RWPE1 (cell line): ENCODE measurements around the gene CAMK1D.

ENCODE experiments used
- CTCF ChIA-PET: fragments of 350-600 bp; sonication (Branson Sonifier 250); formaldehyde crosslinking; extraction: SDS; loops from one replicate; lab custom pipeline; 2021; lab: Yijun Ruan, JAX
- POLR2A ChIA-PET: fragments of 400-600 bp; formaldehyde crosslinking; extraction: SDS; loops from one replicate; lab custom pipeline; 2020; ENCODE audit warnings: antibody characterized with exemption; ENCODE audit not compliant: low non-redundant PET; lab: Yijun Ruan, JAX
- DNase-seq: peaks from one replicate; pipeline ENCODE4 v3.0.0; 2012; ENCODE audit warnings: low spot score
- H3K27ac ChIP-seq: fragments of 450-650 bp; 2 replicates; pipeline ENCODE4 v1.5.1; 2017
- TF ChIP-seq, protein P1 (sequence below): fragments of 450-650 bp; conservative IDR thresholded peaks from 2 replicates; pipeline ENCODE4 v1.5.1; 2017; ENCODE audit warnings: low read depth, mild to moderate bottlenecking

The CAMK1D gene

DNA sequence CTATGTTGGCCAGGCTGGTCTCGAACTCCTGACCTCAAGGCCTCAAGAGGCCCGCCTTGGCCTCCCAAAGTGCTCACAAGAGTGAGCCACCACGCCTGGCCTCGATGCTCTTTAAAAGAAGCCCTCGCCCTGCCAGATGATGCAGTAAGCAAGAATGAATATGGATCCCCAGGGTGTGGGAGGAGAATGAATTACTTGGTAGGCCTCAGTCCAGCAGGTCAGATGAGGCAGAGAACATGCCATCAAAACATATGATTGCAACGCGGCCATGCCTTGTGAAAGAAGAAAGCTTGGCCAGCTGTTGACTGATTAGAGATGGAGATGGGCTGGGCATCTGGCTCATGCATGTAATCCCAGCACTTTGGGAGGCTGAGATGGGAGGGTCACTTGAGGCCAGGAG is 68.7 kb downstream of the CAMK1D start:
- ChIA-PET CTCF (no interaction called here), POLR2A (interaction anchor here (0.7 kb wide), 1 partner anchor 65 kb away, joined by 7 read pairs; no protein-coding TSS in a partner anchor)
- no peak for DNase-seq
- no peak overlapping the region for H3K27ac ChIP-seq
- TF ChIP-seq, protein P1, sequence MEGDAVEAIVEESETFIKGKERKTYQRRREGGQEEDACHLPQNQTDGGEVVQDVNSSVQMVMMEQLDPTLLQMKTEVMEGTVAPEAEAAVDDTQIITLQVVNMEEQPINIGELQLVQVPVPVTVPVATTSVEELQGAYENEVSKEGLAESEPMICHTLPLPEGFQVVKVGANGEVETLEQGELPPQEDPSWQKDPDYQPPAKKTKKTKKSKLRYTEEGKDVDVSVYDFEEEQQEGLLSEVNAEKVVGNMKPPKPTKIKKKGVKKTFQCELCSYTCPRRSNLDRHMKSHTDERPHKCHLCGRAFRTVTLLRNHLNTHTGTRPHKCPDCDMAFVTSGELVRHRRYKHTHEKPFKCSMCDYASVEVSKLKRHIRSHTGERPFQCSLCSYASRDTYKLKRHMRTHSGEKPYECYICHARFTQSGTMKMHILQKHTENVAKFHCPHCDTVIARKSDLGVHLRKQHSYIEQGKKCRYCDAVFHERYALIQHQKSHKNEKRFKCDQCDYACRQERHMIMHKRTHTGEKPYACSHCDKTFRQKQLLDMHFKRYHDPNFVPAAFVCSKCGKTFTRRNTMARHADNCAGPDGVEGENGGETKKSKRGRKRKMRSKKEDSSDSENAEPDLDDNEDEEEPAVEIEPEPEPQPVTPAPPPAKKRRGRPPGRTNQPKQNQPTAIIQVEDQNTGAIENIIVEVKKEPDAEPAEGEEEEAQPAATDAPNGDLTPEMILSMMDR = no peak

DNA sequence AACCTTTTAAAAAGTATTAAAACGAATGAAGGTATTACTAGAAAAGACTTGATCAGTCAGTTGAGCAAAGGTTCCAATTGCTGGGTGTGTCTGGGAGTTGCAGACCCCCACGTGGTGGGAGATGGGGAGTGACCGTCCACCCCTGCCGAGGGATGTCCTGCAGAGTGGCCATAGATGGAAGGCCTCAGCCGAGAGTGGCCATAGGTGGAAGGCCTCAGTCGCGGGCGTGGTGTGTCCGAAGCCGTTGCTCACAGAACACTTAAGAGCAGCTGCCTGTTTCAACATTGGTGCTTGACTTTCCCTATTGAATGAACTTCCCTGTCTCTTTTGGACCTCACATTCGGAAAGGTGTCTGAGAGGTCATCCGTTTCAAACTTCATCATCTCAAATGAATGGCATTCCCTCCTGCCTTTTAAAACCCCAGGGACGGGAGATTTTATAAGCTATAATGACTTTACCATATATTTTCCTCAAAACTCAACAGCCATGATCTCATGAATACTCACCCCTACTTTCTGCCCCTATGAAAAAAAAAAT is 69.4 kb downstream of the CAMK1D start:
- DNase-seq = peak; percentile 8
- TF ChIP-seq, protein P1 = no peak
- POLR2A ChIA-PET = no interaction called here

DNA sequence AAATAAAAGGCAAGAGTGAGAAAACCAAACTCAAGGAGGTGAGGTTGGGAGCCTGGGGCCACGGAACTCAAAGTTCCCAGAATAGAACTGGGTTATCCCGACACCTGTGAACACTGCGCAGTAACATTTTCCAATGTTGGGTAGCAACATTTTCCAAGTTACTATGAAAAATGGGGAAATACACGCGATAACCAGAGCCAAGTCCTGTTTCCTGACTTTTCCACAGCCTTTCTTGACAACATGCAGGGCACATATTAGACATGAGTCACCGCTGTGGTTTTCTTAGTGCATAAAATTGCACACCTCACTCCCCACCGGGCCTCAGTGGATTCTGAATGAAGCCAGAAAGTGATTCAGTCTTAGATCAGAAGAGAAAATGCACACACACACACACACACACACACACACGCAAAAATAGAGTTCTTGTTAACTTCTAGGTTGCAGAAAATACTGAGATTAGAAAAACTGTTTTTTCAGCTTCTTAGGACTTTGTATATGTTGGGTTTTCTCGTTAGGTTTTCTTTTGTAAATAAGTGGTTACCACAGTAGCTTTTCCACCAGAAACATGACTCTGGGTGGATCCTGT is 70.0 kb downstream of the CAMK1D start:
- peak; percentile 89 for DNase-seq
- ChIA-PET CTCF (interaction anchor here (0.6 kb wide), 1 partner anchor 155 kb away, joined by 3 read pairs; no protein-coding TSS in a partner anchor), POLR2A (no interaction called here)
- TF ChIP-seq, protein P1 = no peak
- no peak overlapping the region for H3K27ac ChIP-seq

More for the DNA sequence above, 69.4 kb downstream of the CAMK1D start:
- 0 out of 2 replicates have a peak overlapping the region, but pooled peaks have one; percentile 32 for H3K27ac ChIP-seq
- CTCF ChIA-PET = interaction anchor here (0.6 kb wide), 1 partner anchor 154 kb away, joined by 3 read pairs; no protein-coding TSS in a partner anchor

DNA sequence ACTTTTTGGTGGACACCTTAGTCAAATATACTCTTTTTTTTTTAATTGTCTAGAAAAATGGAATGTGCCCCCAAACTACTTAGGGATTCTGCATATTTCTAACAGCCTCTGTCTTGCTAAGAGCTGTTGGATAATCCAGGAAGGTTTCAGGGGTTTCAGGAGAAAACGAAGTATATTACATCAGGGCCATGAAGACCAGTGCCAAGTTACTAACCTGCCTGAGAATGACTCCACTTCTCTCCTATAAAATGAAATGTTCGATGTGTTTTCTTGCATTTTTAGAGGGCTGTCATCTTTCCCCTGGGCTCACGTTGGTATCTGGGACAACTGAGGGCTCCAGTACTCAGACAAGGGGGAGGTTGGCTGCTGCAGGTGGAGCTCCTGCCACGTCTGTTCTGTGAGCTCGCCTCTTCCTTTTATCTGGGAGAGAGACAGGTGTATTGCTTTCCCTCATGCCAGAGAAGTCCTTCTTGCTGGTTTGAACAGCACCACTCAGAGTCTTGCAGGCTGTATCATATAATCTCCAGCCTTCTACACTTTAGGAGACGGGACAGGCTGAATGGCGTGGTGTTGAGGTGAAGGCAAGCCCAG is 71.3 kb downstream of the CAMK1D start:
- POLR2A ChIA-PET = no interaction called here
- CTCF ChIA-PET = no interaction called here
- TF ChIP-seq, protein P1 = no peak
- no peak overlapping the region for H3K27ac ChIP-seq
- no peak for DNase-seq

DNA sequence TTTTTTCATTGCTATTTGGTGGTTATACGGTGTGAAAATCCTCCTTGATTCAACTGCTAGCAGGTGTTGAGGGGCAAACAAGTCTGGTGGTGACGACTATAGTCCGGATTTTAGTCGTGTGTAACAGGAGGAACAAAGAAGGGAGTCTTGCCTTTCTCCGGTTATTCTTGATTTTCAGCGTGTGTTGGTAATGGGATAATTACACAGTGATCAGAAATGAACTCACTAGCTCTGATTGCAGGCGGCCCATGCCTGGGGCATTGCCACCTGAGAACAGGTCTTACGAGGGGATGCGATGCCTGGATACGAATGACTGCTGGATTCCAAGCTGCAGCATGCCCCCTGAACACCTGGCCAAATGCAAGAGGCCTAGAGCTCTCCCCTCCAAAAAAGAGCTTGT is 72.8 kb downstream of the CAMK1D start:
- POLR2A ChIA-PET = no interaction called here
- TF ChIP-seq, protein P1 = no peak
- CTCF ChIA-PET = no interaction called here
- no peak overlapping the region for H3K27ac ChIP-seq
- DNase-seq = no peak

DNA sequence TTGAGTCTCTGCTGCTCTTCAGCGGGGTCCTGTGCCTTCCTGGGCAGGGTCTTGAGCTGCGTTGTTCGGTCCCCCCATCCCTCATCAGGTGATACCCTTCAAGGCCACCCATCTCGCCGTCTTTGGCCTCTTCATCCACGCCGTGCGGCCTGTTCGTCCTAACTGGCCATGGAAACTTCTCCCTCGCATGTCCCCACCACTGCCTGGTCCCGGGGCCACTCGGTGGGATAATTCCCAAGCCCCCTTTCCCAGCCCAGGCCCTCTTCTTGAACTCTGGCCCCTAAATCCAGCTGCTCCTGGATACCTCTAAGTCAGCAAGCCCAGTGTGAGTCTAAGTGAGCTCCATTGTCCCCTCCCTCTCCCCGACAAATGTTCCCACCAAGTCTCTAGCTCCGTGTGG is 74.5 kb downstream of the CAMK1D start:
- CTCF ChIA-PET = no interaction called here
- no peak for DNase-seq
- no peak overlapping the region for H3K27ac ChIP-seq
- POLR2A ChIA-PET = no interaction called here
- TF ChIP-seq, protein P1 = no peak
